Measurements from ENCODE around the gene PPOX.

PPOX gene

DNA sequence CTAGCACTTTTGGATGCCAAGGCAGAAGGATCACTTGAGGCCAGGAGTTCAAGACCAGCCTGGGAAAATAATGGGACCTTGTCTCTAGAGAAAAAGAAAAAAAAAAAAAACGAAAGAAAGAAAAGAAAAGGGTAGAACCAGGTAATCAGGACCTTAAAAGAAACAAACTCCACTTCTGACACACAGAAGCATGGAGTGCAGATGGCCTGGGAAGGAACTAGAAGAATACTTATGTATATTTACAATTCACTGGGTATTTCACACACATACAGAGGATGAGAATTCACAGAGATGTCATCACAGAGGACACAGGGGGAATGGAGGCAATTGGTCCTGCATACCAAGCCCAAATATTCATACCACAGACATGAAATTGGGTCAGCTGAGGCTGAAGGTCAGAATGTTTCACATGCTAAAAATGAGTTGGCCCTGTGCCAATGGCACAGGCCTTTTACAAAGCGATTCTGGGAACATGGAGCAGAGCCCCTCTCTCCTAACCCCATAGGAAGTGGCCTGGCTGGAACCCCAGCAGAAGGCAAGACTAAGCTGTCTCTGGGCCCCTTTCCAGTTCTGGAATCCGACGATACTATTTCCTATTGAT, 6.7 kb downstream of the PPOX start:
- Histone ChIP-seq H3K4me3 (ENCODE audit: low read length) (no peak overlapping the region), H3F3A (ENCODE audit: control insufficient read depth, insufficient read depth) (no peaks in the 10 kb centered on the region), H3K4me1 (ENCODE audit: control insufficient read depth, low read length) (peaks cover 18% of the 10 kb centered on the region), H4K20me1 (ENCODE audit: control insufficient read depth, insufficient read depth, low read depth, low read length) (no peaks in the 10 kb centered on the region), H3K36me3 (ENCODE audit: control insufficient read depth, low read length) (peaks cover 62% of the 10 kb centered on the region), H3K27ac (ENCODE audit: low read depth, low read length) (no peak overlapping the region), H3K9me3 (ENCODE audit: control insufficient read depth, insufficient read depth, low read length) (no peaks in the 10 kb centered on the region), H3K4me2 (ENCODE audit: low read length) (no peak overlapping the region), H3K9me2 (replicated peaks; ENCODE audit: control insufficient read depth, low read length) (no peaks in the 10 kb centered on the region), H3K27me3 (ENCODE audit: control insufficient read depth, low read length) (no peaks in the 10 kb centered on the region), H3K79me2 (ENCODE audit: control insufficient read depth, low read length) (peaks cover 16% of the 10 kb centered on the region)
- TF ChIP-seq, protein P1, sequence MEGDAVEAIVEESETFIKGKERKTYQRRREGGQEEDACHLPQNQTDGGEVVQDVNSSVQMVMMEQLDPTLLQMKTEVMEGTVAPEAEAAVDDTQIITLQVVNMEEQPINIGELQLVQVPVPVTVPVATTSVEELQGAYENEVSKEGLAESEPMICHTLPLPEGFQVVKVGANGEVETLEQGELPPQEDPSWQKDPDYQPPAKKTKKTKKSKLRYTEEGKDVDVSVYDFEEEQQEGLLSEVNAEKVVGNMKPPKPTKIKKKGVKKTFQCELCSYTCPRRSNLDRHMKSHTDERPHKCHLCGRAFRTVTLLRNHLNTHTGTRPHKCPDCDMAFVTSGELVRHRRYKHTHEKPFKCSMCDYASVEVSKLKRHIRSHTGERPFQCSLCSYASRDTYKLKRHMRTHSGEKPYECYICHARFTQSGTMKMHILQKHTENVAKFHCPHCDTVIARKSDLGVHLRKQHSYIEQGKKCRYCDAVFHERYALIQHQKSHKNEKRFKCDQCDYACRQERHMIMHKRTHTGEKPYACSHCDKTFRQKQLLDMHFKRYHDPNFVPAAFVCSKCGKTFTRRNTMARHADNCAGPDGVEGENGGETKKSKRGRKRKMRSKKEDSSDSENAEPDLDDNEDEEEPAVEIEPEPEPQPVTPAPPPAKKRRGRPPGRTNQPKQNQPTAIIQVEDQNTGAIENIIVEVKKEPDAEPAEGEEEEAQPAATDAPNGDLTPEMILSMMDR (IDR thresholded peaks at IDR 0.05; ENCODE audit: low read depth, low read length, poor library complexity, severe bottlenecking) = no peak
- no peak for TF ChIP-seq EZH2phosphoT487 (IDR thresholded peaks at IDR 0.05; ENCODE audit: borderline replicate concordance, low read length)

DNA sequence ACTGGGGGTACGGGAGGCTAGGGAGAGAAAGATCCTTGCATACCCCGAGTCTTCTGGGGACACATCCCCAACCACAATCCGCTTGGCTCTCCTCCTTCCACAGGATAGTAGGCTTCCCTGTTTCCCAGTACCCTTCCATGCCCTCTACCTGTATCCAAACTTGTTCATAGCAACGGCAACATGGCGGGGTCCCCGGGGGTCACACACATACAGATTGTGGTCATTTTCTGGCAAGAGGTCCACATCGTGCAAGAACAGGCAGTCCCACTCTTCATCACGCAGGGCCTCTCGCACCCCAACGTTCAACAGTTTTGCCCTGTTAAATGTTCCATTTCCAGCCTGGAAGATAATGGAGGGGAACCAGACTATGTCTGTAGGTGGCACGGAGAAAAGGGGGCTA, 7.5 kb downstream of the PPOX start:
- Histone ChIP-seq H3K9me2 (replicated peaks; ENCODE audit: control insufficient read depth, low read length) (no peaks in the 10 kb centered on the region), H4K20me1 (ENCODE audit: control insufficient read depth, insufficient read depth, low read depth, low read length) (no peaks in the 10 kb centered on the region), H3K36me3 (ENCODE audit: control insufficient read depth, low read length) (peaks cover 62% of the 10 kb centered on the region), H3K9me3 (ENCODE audit: control insufficient read depth, insufficient read depth, low read length) (no peaks in the 10 kb centered on the region), H3K27me3 (ENCODE audit: control insufficient read depth, low read length) (no peaks in the 10 kb centered on the region), H3K27ac (ENCODE audit: low read depth, low read length) (no peak overlapping the region), H3F3A (ENCODE audit: control insufficient read depth, insufficient read depth) (0 out of 2 replicates have a peak, but pooled peaks cover 2% of the 10 kb centered on the region), H3K4me1 (ENCODE audit: control insufficient read depth, low read length) (peaks cover 24% of the 10 kb centered on the region), H3K79me2 (ENCODE audit: control insufficient read depth, low read length) (peaks cover 16% of the 10 kb centered on the region), H3K4me2 (ENCODE audit: low read length) (no peak overlapping the region), H3K4me3 (ENCODE audit: low read length) (no peak overlapping the region)
- TF ChIP-seq EZH2phosphoT487 (IDR thresholded peaks at IDR 0.05; ENCODE audit: borderline replicate concordance, low read length) = no peak
- TF ChIP-seq, protein P1 (IDR thresholded peaks at IDR 0.05; ENCODE audit: low read depth, low read length, poor library complexity, severe bottlenecking) = no peak

DNA sequence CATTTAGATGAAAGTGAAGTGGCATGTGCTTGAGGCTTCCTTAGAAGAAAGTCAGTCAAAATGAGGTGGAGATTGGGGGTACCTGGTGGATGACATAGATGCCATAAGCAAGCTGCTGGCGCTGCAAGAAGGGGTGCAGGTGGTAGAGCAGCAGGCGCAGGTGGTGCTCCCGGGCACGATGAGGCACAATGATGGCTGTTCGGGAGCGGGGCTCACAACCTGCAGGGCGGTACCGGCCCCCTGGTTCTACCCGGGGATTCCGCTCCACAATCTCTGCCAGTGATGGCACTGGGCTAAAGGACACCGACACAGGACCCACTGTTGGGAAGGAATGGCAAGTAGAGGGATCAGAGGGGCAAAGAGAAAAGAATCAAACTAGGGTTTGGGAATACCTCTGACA, 8.7 kb downstream of the PPOX start:
- H3K27me3 ChIP-seq (ENCODE audit: control insufficient read depth, low read length) = no peaks in the 10 kb centered on the region
- TF ChIP-seq EZH2phosphoT487 (IDR thresholded peaks at IDR 0.05; ENCODE audit: borderline replicate concordance, low read length) = no peak
- TF ChIP-seq, protein P1 (IDR thresholded peaks at IDR 0.05; ENCODE audit: low read depth, low read length, poor library complexity, severe bottlenecking) = no peak
- H3K36me3 ChIP-seq (ENCODE audit: control insufficient read depth, low read length) = peaks cover 52% of the 10 kb centered on the region
- no peaks in the 10 kb centered on the region for H3K9me2 ChIP-seq (replicated peaks; ENCODE audit: control insufficient read depth, low read length)
- no peak overlapping the region for H3K27ac ChIP-seq (ENCODE audit: low read depth, low read length)
- 0 out of 2 replicates have a peak, but pooled peaks cover 2% of the 10 kb centered on the region for H3F3A ChIP-seq (ENCODE audit: control insufficient read depth, insufficient read depth)
- H4K20me1 ChIP-seq (ENCODE audit: control insufficient read depth, insufficient read depth, low read depth, low read length) = no peaks in the 10 kb centered on the region
- H3K9me3 ChIP-seq (ENCODE audit: control insufficient read depth, insufficient read depth, low read length) = no peaks in the 10 kb centered on the region
- H3K4me2 ChIP-seq (ENCODE audit: low read length) = no peak overlapping the region
- peaks cover 16% of the 10 kb centered on the region for H3K79me2 ChIP-seq (ENCODE audit: control insufficient read depth, low read length)
- peaks cover 24% of the 10 kb centered on the region for H3K4me1 ChIP-seq (ENCODE audit: control insufficient read depth, low read length)
- H3K4me3 ChIP-seq (ENCODE audit: low read length) = no peak overlapping the region

Data from DOHH2 (cell line).